Measurements from ENCODE around the gene CISD3.
A peak's percentile ranks its signal among the peaks of the same experiment; 100 is the strongest.

The CISD3 gene

GRCh38 chr17:38727736-38728135, 2.4 kb upstream of the CISD3 start:
- peak in 1 of 3 donors; percentile 52 for DNase-seq (ENCODE audit: low read depth in 3 of 3, low spot score in 1 of 3)

DNA sequence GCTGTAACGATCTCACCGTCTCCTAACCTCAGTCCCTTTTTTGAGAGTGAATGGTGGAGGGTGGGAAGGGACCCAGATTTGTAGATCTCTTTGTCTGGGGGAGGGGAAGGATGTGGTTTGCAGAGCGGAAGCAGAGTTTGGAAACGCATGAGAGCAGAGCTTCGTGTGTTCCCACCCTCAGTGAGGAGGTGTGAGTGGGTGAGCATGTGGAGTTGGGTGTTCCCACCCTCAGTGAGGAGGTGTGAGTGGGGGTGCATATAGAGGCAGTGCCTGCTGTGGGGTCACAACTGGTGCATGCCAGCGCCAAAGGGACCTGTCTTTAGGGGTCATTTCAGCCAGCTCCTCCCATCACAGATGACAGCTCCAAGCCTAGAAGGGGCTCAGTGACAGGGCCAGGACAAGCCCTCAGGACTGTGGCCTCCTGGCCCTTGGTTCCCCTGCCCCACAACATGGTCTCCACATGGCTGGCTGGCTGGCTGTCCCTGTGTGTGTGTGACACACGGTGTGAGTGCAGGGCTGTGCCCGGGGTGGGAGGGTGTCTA, 1.8 kb upstream of the CISD3 start:
- DNase-seq (ENCODE audit: low read depth in 3 of 3, low spot score in 1 of 3) = peak in 2 of 3 donors; percentile 41 to 52

- no peak for DNase-seq (ENCODE audit: low read depth in 3 of 3, low spot score in 1 of 3)
Observed at GRCh38 chr17:38729368-38729885, 714 bp upstream of the CISD3 start.

DNA sequence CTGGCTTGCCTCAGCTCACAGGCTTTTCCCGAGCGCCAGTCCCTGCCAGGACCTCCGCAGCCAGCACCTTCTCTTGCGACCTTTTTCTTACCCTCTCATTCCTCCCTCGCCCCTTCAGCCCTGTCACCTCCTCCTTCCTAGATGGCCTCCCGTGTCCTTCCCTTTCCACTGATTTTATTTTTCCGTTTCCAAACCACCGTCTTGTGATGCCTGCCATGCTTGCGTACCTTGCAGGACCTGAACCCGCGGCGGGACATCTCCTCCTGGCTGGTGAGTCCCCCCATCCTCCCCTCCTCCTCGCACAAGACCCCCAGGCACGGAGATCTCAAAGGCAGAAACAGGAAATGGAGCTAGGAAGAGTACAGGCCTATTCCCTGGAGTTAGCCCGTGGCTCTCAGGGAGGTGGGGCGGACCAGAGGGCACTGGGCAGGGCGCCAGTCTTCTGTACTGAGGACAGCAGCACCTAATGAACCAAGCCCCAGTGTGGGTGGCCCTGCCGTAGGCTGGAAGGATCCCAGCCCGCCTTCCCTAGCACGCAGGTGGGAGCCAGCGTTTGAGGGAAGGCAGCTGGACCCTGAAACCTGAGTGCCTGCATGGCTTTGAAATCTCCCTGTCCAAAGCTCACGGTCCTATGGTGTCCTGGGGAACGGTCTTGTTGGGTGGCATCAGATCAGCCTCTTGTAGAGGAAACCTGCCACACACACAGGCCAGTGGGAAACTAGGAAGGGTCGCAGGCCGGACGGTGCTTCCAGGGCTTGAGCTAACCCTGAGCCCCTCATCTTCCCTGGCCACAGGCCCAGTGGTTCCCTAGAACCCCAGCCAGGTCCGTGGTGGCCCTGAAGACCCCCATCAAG, 612 bp downstream of the CISD3 start:
- no peak for DNase-seq (ENCODE audit: low read depth in 3 of 3, low spot score in 1 of 3)

DNA sequence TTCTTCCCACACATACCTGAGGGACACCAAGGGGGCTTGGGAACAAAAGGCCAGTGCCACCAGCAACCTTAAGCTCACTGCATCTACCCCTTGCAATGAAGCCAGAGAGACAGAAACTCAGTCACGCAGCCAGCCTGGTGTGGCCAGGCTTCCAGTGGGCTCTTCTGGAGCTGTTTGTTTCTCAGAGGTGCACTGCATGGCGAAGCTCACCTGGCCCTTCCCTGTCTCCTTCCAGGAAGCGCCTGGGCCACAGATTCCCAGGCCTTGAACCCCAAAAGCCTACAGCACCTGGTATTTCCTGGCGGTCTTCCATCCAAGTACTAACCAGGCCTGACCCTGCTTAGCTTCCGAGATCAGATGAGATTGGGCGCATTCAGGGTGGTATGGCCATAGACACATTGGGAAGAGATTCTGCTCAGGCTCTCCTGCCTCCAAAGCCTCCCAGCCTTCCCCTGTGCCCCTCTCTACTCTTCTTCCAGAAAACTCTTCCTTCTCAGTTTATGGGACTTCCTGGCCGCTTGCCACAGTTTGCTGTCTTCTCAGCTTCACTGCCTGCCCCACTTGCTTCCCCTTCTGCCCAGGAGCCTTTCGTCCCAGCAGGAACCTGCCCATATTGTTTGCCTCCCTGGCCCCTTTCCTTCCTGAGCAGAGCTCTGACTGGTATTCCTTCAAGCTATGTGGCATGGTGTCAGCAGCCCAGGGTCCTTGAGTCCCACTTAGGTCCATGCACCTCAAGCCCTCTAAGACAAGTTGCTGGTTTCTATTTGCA, 1.6 kb downstream of the CISD3 start:
- no peak for DNase-seq (ENCODE audit: low read depth in 3 of 3, low spot score in 1 of 3)

DNA sequence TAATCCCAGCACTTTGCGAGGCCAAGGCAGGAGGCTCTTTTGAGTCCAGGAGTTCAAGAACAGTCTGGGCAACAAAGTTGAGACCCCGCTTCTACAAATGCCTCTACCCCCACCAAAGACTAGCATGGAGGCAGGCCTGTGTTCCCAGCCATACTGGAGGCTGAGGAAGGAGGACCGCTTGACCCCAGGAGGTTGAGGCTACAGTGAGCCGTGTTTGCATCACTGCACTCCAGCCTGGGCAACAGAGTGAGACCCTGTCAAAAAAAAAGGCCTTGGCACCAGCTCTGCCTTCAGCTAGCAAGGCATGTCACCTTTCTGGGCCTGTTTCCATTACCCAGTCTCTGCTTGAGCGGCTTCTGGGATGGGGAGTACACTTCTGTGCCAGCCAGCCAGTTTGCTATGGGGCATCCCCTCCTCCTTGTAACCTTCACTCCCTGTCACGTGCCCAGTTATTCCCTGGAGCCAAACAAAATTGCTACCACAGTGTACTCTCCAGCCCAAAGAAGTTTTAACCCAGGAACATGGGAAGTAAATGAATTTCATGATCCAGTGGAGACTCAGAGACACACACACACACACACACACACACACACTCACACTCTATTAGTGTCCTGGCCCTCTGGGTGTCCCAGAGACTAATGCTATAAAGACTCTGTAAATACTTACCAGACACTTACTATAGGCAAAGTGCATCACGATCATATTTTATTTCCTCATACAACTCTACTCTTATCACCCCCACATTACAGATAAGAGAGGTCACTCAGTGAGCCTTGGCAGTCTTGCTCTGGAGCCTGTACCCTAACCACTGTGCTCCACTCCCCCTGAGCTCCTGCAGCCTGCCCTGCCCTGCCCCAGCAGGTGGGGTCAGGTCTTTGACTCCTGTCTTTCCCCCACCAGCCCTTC, 2.5 kb downstream of the CISD3 start:
- no peak for DNase-seq (ENCODE audit: low read depth in 3 of 3, low spot score in 1 of 3)

GRCh38 chr17:38733282-38733981, 3.3 kb downstream of the CISD3 start:
- no peak for DNase-seq (ENCODE audit: low read depth in 3 of 3, low spot score in 1 of 3)

DNA sequence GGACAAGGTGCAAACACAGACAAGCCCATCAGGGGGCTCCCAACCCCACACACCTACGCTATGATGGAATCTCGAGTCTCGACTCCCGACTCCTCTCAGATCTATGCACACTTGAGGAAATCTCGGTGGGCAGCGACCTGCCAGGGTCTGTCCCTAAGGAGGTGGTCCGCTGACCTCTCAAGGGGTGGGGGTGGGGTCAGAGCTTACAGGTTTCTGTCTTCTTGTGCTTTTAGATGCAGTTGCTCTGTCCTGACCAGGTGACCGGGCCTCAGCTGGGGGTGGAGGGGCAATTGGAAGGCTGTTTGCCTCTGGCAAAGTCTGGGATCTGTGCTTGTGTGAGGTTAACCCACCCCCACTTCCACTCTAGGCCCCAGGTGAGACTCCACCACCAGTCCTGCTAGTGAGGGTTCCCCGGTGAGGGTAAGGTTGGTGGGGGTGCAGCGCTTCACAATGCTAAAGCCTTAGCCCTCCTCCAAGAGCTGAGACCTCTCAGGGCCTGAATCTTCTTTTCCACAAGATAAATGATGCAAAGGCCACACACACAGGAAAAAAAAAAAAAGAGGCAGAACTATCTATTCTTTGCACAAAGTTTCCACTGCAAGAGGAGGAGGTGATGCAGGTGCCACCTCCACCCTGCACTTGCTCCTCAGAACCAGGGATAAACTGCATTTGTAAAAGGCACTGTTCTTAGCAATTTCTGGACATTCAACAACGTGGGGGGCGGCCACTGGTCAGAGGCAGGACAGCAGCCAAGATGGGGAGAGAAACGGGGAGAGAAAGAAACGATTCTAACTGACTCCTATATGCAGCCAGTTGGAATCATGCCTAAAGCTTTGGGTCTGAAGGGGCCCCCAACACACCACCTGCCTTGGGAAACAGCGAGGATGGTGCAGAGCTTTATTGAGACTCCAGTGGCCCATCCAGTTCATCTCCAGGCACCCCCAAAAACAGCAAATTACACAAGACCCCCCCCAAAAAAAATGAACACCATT, 4.1 kb downstream of the CISD3 start:
- DNase-seq (ENCODE audit: low read depth in 3 of 3, low spot score in 1 of 3) = no peak

DNA sequence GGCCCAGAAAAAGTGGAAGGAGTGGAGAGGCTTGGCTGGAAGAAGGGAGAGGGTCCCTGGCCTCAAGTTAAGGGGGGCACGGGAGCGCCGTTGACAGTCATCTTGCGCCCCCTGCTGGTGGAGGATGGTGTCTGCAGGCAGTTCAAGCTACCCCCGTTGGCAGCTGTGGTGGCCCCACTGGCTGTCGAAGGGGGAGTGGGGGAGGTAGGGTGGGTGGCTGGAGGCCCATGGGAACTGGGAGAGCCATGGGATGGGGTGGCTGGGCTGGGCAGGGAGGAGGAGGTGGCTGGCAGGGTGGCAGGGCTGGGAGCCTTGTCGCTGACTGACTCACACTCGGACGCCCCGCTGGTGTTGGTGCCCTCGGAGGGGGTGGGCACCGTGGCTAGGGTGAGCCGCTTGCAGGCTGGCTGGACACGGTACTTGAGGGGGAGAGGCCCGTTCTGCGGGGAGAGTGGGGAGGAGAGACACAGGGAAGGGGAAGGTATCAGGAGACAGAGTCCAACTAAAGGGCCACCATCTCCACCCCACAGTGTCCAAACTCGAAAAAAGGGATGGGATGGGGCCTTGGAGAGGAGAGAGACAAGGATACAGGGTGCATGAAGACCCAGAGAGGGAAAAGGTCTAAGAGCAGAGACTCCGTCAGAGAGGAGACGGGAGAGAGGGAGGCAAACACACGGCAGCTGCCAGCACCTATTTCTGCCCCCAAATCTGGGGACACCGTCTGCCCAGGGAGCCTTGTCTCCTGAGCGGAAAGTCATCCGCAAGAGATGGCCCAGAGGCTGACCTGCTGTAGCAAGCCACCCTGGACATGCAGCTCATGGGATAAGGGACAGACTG, 5.2 kb downstream of the CISD3 start:
- peak; percentile 24 to 79 (median 63) for DNase-seq (ENCODE audit: low read depth in 3 of 3, low spot score in 1 of 3)

DNA sequence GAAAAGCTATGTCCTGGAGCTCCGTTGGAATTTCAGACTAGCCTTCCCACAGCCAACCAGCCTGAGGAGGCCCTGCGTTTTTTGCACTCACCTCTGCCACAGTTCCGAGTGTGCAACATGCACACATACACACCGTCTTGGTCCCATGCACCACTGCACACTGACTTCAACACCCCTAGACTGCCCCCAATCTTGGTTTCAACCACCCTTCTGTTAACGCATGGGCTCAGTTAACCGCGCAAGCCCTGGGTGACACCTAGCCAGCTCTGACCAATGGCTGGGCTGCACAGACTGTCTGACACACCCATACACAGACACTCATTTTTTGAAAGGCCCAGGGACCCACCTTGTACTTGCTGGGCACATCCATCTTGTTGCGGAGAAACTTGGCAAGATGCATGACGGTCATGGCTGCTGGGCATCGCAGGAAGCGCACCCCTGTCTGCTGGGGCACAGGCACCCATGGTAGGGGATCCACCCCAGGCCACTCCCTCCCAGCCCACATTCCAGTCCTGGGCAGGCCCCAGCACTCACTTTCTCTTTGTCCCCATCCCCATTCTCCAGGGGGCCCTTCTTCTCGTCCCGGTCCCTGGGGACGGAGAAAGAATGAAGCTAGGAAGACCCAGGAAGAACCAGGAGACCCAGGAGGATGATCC, 8.0 kb downstream of the CISD3 start:
- DNase-seq (ENCODE audit: low read depth in 3 of 3, low spot score in 1 of 3) = no peak

DNA sequence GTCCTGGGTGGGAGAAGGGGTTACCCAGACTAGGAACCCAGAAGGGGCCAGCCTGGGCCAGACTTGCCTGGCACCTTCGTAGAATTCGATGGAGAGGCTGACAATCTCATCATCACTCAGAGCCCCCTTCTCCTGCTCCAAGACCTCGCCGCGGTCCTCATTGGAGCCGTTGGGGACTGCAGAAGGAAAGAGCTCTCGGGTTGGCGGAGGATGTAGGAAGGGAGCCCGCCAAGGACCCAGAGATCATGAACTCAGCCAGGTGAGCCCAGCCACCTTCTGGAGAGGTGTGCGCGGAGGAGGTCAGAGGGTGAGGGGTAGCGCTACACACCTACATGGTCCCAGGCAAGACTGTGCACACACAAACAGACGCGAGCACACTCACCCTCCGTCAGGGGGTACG, 8.5 kb downstream of the CISD3 start:
- DNase-seq (ENCODE audit: low read depth in 3 of 3, low spot score in 1 of 3) = no peak

GRCh38 chr17:38739305-38739704, 9.2 kb downstream of the CISD3 start:
- no peak for DNase-seq (ENCODE audit: low read depth in 3 of 3, low spot score in 1 of 3)

DNA sequence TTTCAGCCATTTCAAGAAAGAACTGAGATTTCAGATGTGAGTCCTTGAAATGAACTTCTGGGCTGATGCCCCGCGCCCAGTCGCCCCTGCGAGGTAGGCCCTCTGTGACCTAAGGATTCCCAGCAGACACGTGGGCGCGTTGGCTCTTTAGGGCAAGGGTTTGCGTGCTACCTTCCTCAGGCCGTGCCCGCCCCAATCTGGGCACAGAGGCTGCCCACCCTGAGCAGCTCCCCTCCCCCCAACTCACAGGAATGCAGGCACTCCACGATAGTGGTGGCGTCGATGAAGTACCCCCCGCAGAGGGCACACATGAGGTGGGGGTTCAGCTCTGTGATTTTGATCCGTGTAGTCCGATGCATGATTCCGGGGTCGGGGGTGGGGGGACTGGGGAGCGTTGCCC, 9.9 kb downstream of the CISD3 start:
- no peak for DNase-seq (ENCODE audit: low read depth in 3 of 3, low spot score in 1 of 3)

DNA sequence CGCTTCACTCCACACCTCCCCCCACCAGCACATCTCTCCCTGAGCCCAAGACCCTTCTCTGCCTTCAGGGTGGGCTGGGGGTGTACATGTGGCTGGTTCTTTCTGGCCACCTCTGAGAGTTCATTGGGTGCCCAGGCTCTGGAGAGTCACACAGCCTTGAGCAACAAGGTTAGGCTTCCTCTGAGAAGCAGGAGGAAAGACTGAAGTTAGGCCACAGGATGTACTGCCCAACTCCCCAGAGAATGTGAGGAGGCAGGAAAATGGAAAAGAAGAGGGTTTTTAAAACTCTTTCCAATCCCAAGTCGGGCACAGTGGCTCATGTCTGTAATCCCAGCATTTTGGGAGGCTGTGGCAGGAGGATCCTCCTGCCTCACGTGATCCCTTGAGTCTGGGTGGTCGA, 10.7 kb downstream of the CISD3 start:
- DNase-seq (ENCODE audit: low read depth in 3 of 3, low spot score in 1 of 3) = no peak

- DNase-seq (ENCODE audit: low read depth in 3 of 3, low spot score in 1 of 3) = no peak
Observed at GRCh38 chr17:38741461-38741860, 11.3 kb downstream of the CISD3 start.

- no peak for DNase-seq (ENCODE audit: low read depth in 3 of 3, low spot score in 1 of 3)
Observed at GRCh38 chr17:38741921-38742410, 11.8 kb downstream of the CISD3 start.
